Astrocyte (in vitro differentiated cells and primary cell): ENCODE results near the gene SAP130. TPM values are rescaled to one million over a fixed set of nuclear protein-coding genes. Genes with fewer than 3 reads are reported as not detected.

Experiments
- DNase-seq: peaks from one replicate; pipeline ENCODE4 v3.0.0-alpha.2; 2010; ENCODE audit warnings: low read depth
- FAIRE-seq: peaks from 2 replicates; lab custom pipeline; 2011; peaks lifted over from hg19 to GRCh38; lab: Jason Lieb, UNC
- H2AFZ ChIP-seq: 2 replicates; pipeline ENCODE4 v1.6.0; 2012; ENCODE audit warnings: low read depth, low read length, inconsistent platforms
- H3K27ac ChIP-seq: 2 replicates; pipeline ENCODE4 v1.5.1; 2011; ENCODE audit warnings: low read depth, low read length, inconsistent platforms
- H3K27me3 ChIP-seq: 2 replicates; pipeline ENCODE4 v1.6.0; 2011; ENCODE audit warnings: low read length, inconsistent platforms; ENCODE audit not compliant: insufficient read depth
- H3K36me3 ChIP-seq: 2 replicates; pipeline ENCODE4 v1.5.1; 2011; ENCODE audit warnings: low read length, inconsistent platforms; ENCODE audit not compliant: insufficient read depth
- H3K4me1 ChIP-seq: 2 replicates; pipeline ENCODE4 v1.5.1; 2011; ENCODE audit warnings: low read length, inconsistent platforms; ENCODE audit not compliant: insufficient read depth
- H3K4me2 ChIP-seq: 2 replicates; pipeline ENCODE4 v1.6.0; 2012; ENCODE audit warnings: low read length, inconsistent platforms
- H3K4me3 ChIP-seq: 2 replicates; pipeline ENCODE4 v1.5.1; 2011; ENCODE audit warnings: low read depth, mild to moderate bottlenecking, low read length, inconsistent platforms; ENCODE audit not compliant: insufficient read depth
- H3K79me2 ChIP-seq: 2 replicates; pipeline ENCODE4 v1.6.0; 2012; ENCODE audit warnings: mild to moderate bottlenecking, low read length, inconsistent platforms; ENCODE audit not compliant: insufficient read depth
- H3K9ac ChIP-seq: 2 replicates; pipeline ENCODE4 v1.6.0; 2012; ENCODE audit warnings: mild to moderate bottlenecking, low read length, inconsistent platforms
- H3K9me3 ChIP-seq: 2 replicates; pipeline ENCODE4 v1.5.1; 2012; ENCODE audit warnings: low read depth, mild to moderate bottlenecking, low read length, inconsistent platforms; ENCODE audit not compliant: insufficient read depth
- H4K20me1 ChIP-seq: 2 replicates; pipeline ENCODE4 v1.6.0; 2012; ENCODE audit warnings: low read length, inconsistent platforms; ENCODE audit not compliant: insufficient read depth
- H3K27ac Mint-ChIP-seq: one replicate; pipeline ENCODE4 v1.8.0; 2021; ENCODE audit warnings: mild to moderate bottlenecking, mixed read lengths; ENCODE audit not compliant: unreplicated experiment
- H3K27me3 Mint-ChIP-seq: one replicate; pipeline ENCODE4 v1.8.0; 2021; ENCODE audit warnings: low read depth, mixed read lengths; ENCODE audit not compliant: unreplicated experiment
- H3K36me3 Mint-ChIP-seq: one replicate; pipeline ENCODE4 v1.8.0; 2021; ENCODE audit warnings: low read depth, mixed read lengths; ENCODE audit not compliant: unreplicated experiment
- H3K4me1 Mint-ChIP-seq: one replicate; pipeline ENCODE4 v1.8.0; 2021; ENCODE audit warnings: low read depth, mixed read lengths; ENCODE audit not compliant: unreplicated experiment
- H3K4me3 Mint-ChIP-seq: one replicate; pipeline ENCODE4 v1.8.0; 2021; ENCODE audit warnings: mild to moderate bottlenecking, moderate library complexity, mixed read lengths; ENCODE audit not compliant: unreplicated experiment
- H3K9me3 Mint-ChIP-seq: one replicate; pipeline ENCODE4 v1.8.0; 2021; ENCODE audit warnings: mild to moderate bottlenecking, mixed read lengths; ENCODE audit not compliant: unreplicated experiment
- CTCF ChIP-seq: IDR thresholded peaks from 2 replicates; pipeline ENCODE4 v1.5.1; 2011; ENCODE audit warnings: low read depth, mild to moderate bottlenecking, inconsistent platforms, low read length, moderate library complexity; ENCODE audit not compliant: insufficient read depth
- EZH2 ChIP-seq: IDR thresholded peaks from 2 replicates; pipeline ENCODE4 v1.6.1; 2012; ENCODE audit warnings: mild to moderate bottlenecking, low read length, inconsistent platforms; ENCODE audit not compliant: insufficient read depth
- total RNA-seq: library from RNA; stranded (reverse); gene quantifications from 2 replicates; pipeline ENCODE4 v1.2.1, GENCODE V29; 2021

The SAP130 gene
- total RNA-seq, 1 donor from 2014 or later = 24.6 TPM

- Histone ChIP-seq H3K36me3 (no peaks in the 10 kb centered on the region), H3K27ac (no peak overlapping the region), H4K20me1 (no peaks in the 10 kb centered on the region), H3K4me1 (no peaks in the 10 kb centered on the region), H2AFZ (no peak overlapping the region), H3K27me3 (no peaks in the 10 kb centered on the region), H3K9me3 (peaks cover 17% of the 10 kb centered on the region), H3K4me2 (no peak overlapping the region), H3K4me3 (no peak overlapping the region), H3K79me2 (no peaks in the 10 kb centered on the region), H3K9ac (no peak overlapping the region)
- DNase-seq (no peak), FAIRE-seq (no peak)
- H3K4me3 Mint-ChIP-seq = no peak overlapping the region
- no peaks in the 10 kb centered on the region for H3K36me3 Mint-ChIP-seq
- H3K9me3 Mint-ChIP-seq = peaks cover 38% of the 10 kb centered on the region
- H3K27ac Mint-ChIP-seq = no peak overlapping the region
- no peaks in the 10 kb centered on the region for H3K4me1 Mint-ChIP-seq
- peaks cover 21% of the 10 kb centered on the region for H3K27me3 Mint-ChIP-seq
- TF ChIP-seq EZH2 (no peak), CTCF (no peak)
Observed at GRCh38 chr2:128038411-128038810, 10.6 kb upstream of the SAP130 start.

GRCh38 chr2:128037649-128038048 lies 9.8 kb upstream of the SAP130 start:
- no peak for TF ChIP-seq CTCF
- TF ChIP-seq EZH2 = no peak
- FAIRE-seq (no peak), DNase-seq (no peak)
- peaks cover 10% of the 10 kb centered on the region for H3K9me3 ChIP-seq
- H3K9me3 Mint-ChIP-seq = peaks cover 33% of the 10 kb centered on the region
- no peaks in the 10 kb centered on the region for H3K4me1 ChIP-seq
- H3K27me3 ChIP-seq = no peaks in the 10 kb centered on the region
- no peaks in the 10 kb centered on the region for H3K4me1 Mint-ChIP-seq
- no peak overlapping the region for H2AFZ ChIP-seq
- no peak overlapping the region for H3K4me3 ChIP-seq
- H3K79me2 ChIP-seq = no peaks in the 10 kb centered on the region
- H3K27ac Mint-ChIP-seq = no peak overlapping the region
- H3K36me3 ChIP-seq = no peaks in the 10 kb centered on the region
- peaks cover 26% of the 10 kb centered on the region for H3K27me3 Mint-ChIP-seq
- H3K4me2 ChIP-seq = no peak overlapping the region
- H3K27ac ChIP-seq = no peak overlapping the region
- H4K20me1 ChIP-seq = no peaks in the 10 kb centered on the region
- no peak overlapping the region for H3K9ac ChIP-seq
- no peaks in the 10 kb centered on the region for H3K36me3 Mint-ChIP-seq
- no peak overlapping the region for H3K4me3 Mint-ChIP-seq

GRCh38 chr2:128036748-128037607 lies 9.1 kb upstream of the SAP130 start:
- Histone ChIP-seq H3K4me2 (no peak overlapping the region), H3K79me2 (no peaks in the 10 kb centered on the region), H4K20me1 (no peaks in the 10 kb centered on the region), H2AFZ (no peak overlapping the region), H3K36me3 (no peaks in the 10 kb centered on the region), H3K27me3 (no peaks in the 10 kb centered on the region), H3K27ac (no peak overlapping the region), H3K4me3 (no peak overlapping the region), H3K4me1 (no peaks in the 10 kb centered on the region), H3K9me3 (peaks cover 10% of the 10 kb centered on the region), H3K9ac (no peak overlapping the region)
- H3K36me3 Mint-ChIP-seq = no peaks in the 10 kb centered on the region
- peaks cover 28% of the 10 kb centered on the region for H3K27me3 Mint-ChIP-seq
- peaks cover 32% of the 10 kb centered on the region for H3K9me3 Mint-ChIP-seq
- no peak overlapping the region for H3K4me3 Mint-ChIP-seq
- no peak for TF ChIP-seq CTCF
- TF ChIP-seq EZH2 = no peak
- FAIRE-seq (no peak), DNase-seq (no peak)
- H3K27ac Mint-ChIP-seq = no peak overlapping the region
- no peaks in the 10 kb centered on the region for H3K4me1 Mint-ChIP-seq
